HepG2 (cell line): ENCODE data around the gene ROBO3. TPM values are rescaled to one million over a fixed set of nuclear protein-coding genes. Genes with fewer than 3 reads are reported as not detected.

Experiments used
- ATAC-seq: fragments of 200-7000 bp; cut with Tn5 transposase; 3 replicates; pipeline ENCODE4 v1.9.1; 2020; ENCODE audit warnings: mild to moderate bottlenecking, moderate library complexity
- BruUV-seq: library from RNA; stranded (reverse); fragments of 400-500 nt; replicated peaks from 2 replicates; lab custom pipeline; 2021; lab: Mats Ljungman, UMichigan
- CTCF ChIA-PET: fragments of 300-600 bp; formaldehyde crosslinking; extraction: SDS; loops from one replicate; lab custom pipeline; 2021; ENCODE audit warnings: low total read pairs, inconsistent platforms, low intra/inter-chr PET ratio; lab: Yijun Ruan, JAX
- POLR2A ChIA-PET: fragments of 350-600 bp; sonication (Branson Sonifier 250); formaldehyde crosslinking; loops from one replicate; lab custom pipeline; 2020; ENCODE audit warnings: antibody characterized with exemption, inconsistent platforms; lab: Yijun Ruan, JAX
- DNase-seq: peaks from one replicate; pipeline ENCODE4 v3.0.0-alpha.2; 2015; ENCODE audit warnings: low spot score
- FAIRE-seq: peaks from 3 replicates; lab custom pipeline; 2011; peaks lifted over from hg19 to GRCh38; lab: Jason Lieb, UNC
- H2AFZ ChIP-seq: one replicate; pipeline ENCODE4 v1.6.1; 2011; ENCODE audit warnings: low read length, inconsistent platforms
- H3K27ac ChIP-seq: fragments of 300-600 bp; 3 replicates; pipeline ENCODE4 v1.8.0; 2011; ENCODE audit warnings: mixed run types, mild to moderate bottlenecking, mixed read lengths, low read length, inconsistent platforms; ENCODE audit not compliant: insufficient read depth; ENCODE audit errors: extremely low read length
- H3K27me3 ChIP-seq, 2 experiments: fragments of 200-600 bp in 1 of 2; 2 replicates in 1 of 2; 3 replicates in 1 of 2; pipeline versions ENCODE4 v1.6.0 to v1.8.0; 2011; ENCODE audit warnings: low read length in 2 of 2, mild to moderate bottlenecking in 2 of 2, moderate library complexity in 2 of 2, inconsistent platforms in 1 of 2; ENCODE audit not compliant: insufficient read depth in 2 of 2, control insufficient read depth in 1 of 2
- H3K36me3 ChIP-seq, 2 experiments: fragments of 200-600 bp in 1 of 2; replicated peaks in 1 of 2; 2 replicates in 1 of 2; 3 replicates in 1 of 2; pipeline versions ENCODE4 v1.5.1 to v1.8.0; 2011; ENCODE audit warnings: low read length in 2 of 2, inconsistent platforms in 1 of 2; ENCODE audit not compliant: insufficient read depth in 2 of 2, control insufficient read depth in 1 of 2
- H3K4me1 ChIP-seq: 2 replicates; pipeline ENCODE4 v1.5.1; 2012; ENCODE audit warnings: low read length, inconsistent platforms; ENCODE audit not compliant: insufficient read depth
- H3K4me2 ChIP-seq: 2 replicates; pipeline ENCODE4 v1.6.0; 2011; ENCODE audit warnings: low read depth, low read length, inconsistent platforms
- H3K4me3 ChIP-seq, 3 experiments: fragments of 200-600 bp in 1 of 3; sonication (generic), shearing (Covaris generic) in 1 of 3; replicated peaks in 1 of 3; 2 replicates each; pipeline ENCODE4 v1.5.1; 2011 to 2016; ENCODE audit warnings: low read length in 3 of 3, inconsistent platforms in 2 of 3, low read depth in 2 of 3, mild to moderate bottlenecking in 2 of 3, control low read depth in 1 of 3, mixed read lengths in 1 of 3; ENCODE audit not compliant: insufficient read depth in 1 of 3
- H3K79me2 ChIP-seq: one replicate; pipeline ENCODE4 v1.6.1; 2011; ENCODE audit warnings: low read length, inconsistent platforms; ENCODE audit not compliant: insufficient read depth
- H3K9ac ChIP-seq: 2 replicates; pipeline ENCODE4 v1.6.0; 2011; ENCODE audit warnings: mild to moderate bottlenecking, low read depth, low read length, inconsistent platforms; ENCODE audit not compliant: insufficient read depth
- H3K9me3 ChIP-seq: 2 replicates; pipeline ENCODE4 v1.5.1; 2012; ENCODE audit warnings: mild to moderate bottlenecking, low read length
- H4K20me1 ChIP-seq: 2 replicates; pipeline ENCODE4 v1.6.0; 2011; ENCODE audit warnings: inconsistent platforms, mild to moderate bottlenecking, low read length, moderate library complexity; ENCODE audit not compliant: insufficient read depth
- ETV5 ChIP-seq: IDR thresholded peaks from 2 replicates; pipeline ENCODE4 v1.6.1; 2018; ENCODE audit warnings: missing biosample characterization, missing genetic modification reagents, inconsistent platforms, borderline replicate concordance
- JUND ChIP-seq: sonication (generic); formaldehyde crosslinking; IDR thresholded peaks from 2 replicates; pipeline ENCODE4 v1.8.0; 2022; ENCODE audit warnings: mild to moderate bottlenecking, missing genetic modification reagents
- KLF15 ChIP-seq: sonication (generic); formaldehyde crosslinking; IDR thresholded peaks from 2 replicates; pipeline ENCODE4 v1.8.1; 2023; ENCODE audit warnings: borderline replicate concordance, mild to moderate bottlenecking, inconsistent platforms, missing genetic modification reagents, mixed read lengths
- MXD4 ChIP-seq: IDR thresholded peaks from 2 replicates; pipeline ENCODE4 v1.6.1; 2016; ENCODE audit warnings: mild to moderate bottlenecking, missing biosample characterization, missing genetic modification reagents
- MXI1 ChIP-seq: IDR thresholded peaks from 3 replicates; pipeline ENCODE4 v1.6.1; 2012; ENCODE audit warnings: low read depth, low read length, inconsistent platforms, borderline replicate concordance
- SMAD1 ChIP-seq: sonication (generic); formaldehyde crosslinking; IDR thresholded peaks from 2 replicates; pipeline ENCODE4 v1.4.0; 2020; ENCODE audit warnings: missing genetic modification reagents, low read depth, mild to moderate bottlenecking, borderline replicate concordance
- SNAPC2 ChIP-seq: sonication (generic); formaldehyde crosslinking; IDR thresholded peaks from 2 replicates; pipeline ENCODE4 v1.8.1; 2022; ENCODE audit warnings: mild to moderate bottlenecking, missing genetic modification reagents
- ZNF207 ChIP-seq: fragments of 450-650 bp; IDR thresholded peaks from 2 replicates; pipeline ENCODE4 v1.6.1; 2016; ENCODE audit warnings: antibody characterized with exemption, borderline replicate concordance
- ZNF234 ChIP-seq: sonication (generic); formaldehyde crosslinking; conservative IDR thresholded peaks from 2 replicates; pipeline ENCODE4 v1.5.1; 2020; ENCODE audit warnings: mild to moderate bottlenecking, missing genetic modification reagents
- ZNF331 ChIP-seq: sonication (generic); formaldehyde crosslinking; IDR thresholded peaks from 2 replicates; pipeline ENCODE4 v1.4.0; 2020; ENCODE audit warnings: missing genetic modification reagents
- ZNF546 ChIP-seq: sonication (generic); formaldehyde crosslinking; conservative IDR thresholded peaks from 2 replicates; pipeline ENCODE4 v1.8.1; 2023; ENCODE audit warnings: mild to moderate bottlenecking, missing genetic modification reagents
- ZNF605 ChIP-seq: sonication (generic); formaldehyde crosslinking; IDR thresholded peaks from 2 replicates; pipeline ENCODE4 v1.8.0; 2022; ENCODE audit warnings: mild to moderate bottlenecking, missing genetic modification reagents
- ZNF772 ChIP-seq: sonication (generic); formaldehyde crosslinking; IDR thresholded peaks from 2 replicates; pipeline ENCODE4 v1.5.0; 2020; ENCODE audit warnings: mild to moderate bottlenecking, missing genetic modification reagents
- ZSCAN29 ChIP-seq: sonication (generic); formaldehyde crosslinking; conservative IDR thresholded peaks from 2 replicates; pipeline ENCODE4 v1.4.0; 2020; ENCODE audit warnings: mild to moderate bottlenecking, missing genetic modification reagents
- WGBS: methylation state at CpG from one replicate; pipeline ENCODE4 v1.1.6; 2017; ENCODE audit warnings: low lambda C conversion rate; 5-methylcytosine and 5-hydroxymethylcytosine counted together
- in situ Hi-C: cut with HindIII; loops from 2 replicates; pipeline ENCODE4 v1.10.0; 2017; ENCODE audit warnings: low pct_unique_long_range_greater_than_20kb; ENCODE audit not compliant: extremely low pct_ligation_motif_present
- intact Hi-C: fragments of 100-400 bp; cut with micrococcal nuclease; formaldehyde crosslinking; loops from one replicate; pipeline ENCODE4 v1.10.0; 2022; ENCODE audit not compliant: unreplicated experiment
- polyA plus RNA-seq, 8 experiments: library from polyadenylated mRNA; depleted of rRNA in 3 of 8; stranded (reverse) in 7 of 8; unstranded in 1 of 8; fragments of >200 nt; fragmentation: Illumina TruSeq in 4 of 8; extraction: Trizol in 4 of 8; gene quantifications; 2 replicates each; pipeline versions ENCODE4 v1.2.1 to v1.2.3, GENCODE V29; 2011 to 2016; ENCODE audit warnings: low read depth in 4 of 8, missing spikeins in 1 of 8, mixed read lengths in 1 of 8; ENCODE audit not compliant: insufficient read depth in 1 of 8
- total RNA-seq, 5 experiments: library from RNA; depleted of rRNA; stranded (reverse); fragments of >200 nt; fragmentation: Illumina TruSeq; extraction: Trizol; gene quantifications; 2 replicates each; pipeline ENCODE4 v1.2.3, GENCODE V29; 2016; ENCODE audit warnings: low read depth in 1 of 5
- TF ChIP-seq, protein P1 (sequence below): sonication (generic); formaldehyde crosslinking; IDR thresholded peaks from 2 replicates; pipeline ENCODE4 v1.9.0; 2022; ENCODE audit warnings: low read depth, missing genetic modification reagents
- TF ChIP-seq, protein P2 (sequence below): sonication (generic); formaldehyde crosslinking; IDR thresholded peaks from 2 replicates; pipeline ENCODE4 v1.4.0; 2020; ENCODE audit warnings: missing genetic modification reagents, borderline replicate concordance

Gene ROBO3
- total and polyA plus RNA-seq, 2 of the 13 experiments (the other 11 are each of a cell fraction or from before 2014, with no cell fraction given): 0.07 to 2.4 TPM

- intact Hi-C loops: no loop called here
- no peak overlapping the region for H3K4me2 ChIP-seq
- no peak for FAIRE-seq
These were observed 27.7 kb downstream of the ROBO3 start for GRCh38 chr11:124892750-124893454.

More at GRCh38 chr11:124892750-124893454, 27.7 kb downstream of the ROBO3 start:
- Histone ChIP-seq H3K4me1 (peaks cover 36% of the 10 kb centered on the region), H3K4me3 (no peak overlapping the region), H3K36me3 (no peaks in the 10 kb centered on the region), H3K27me3 (peaks cover 0 to 49% of the 10 kb centered on the region in 2 experiments; a peak in 4 of 5 replicates), H3K27ac (no peak overlapping the region), H4K20me1 (no peaks in the 10 kb centered on the region), H3K79me2 (no peaks in the 10 kb centered on the region), H2AFZ (no peak overlapping the region), H3K9me3 (no peaks in the 10 kb centered on the region), H3K9ac (no peak overlapping the region)
- ChIA-PET POLR2A (no interaction called here), CTCF (no interaction called here)
- BruUV-seq: no TSS peak
- TF ChIP-seq MXI1 (no peak), ZNF546 (CRISPR knock-in tag) (no peak), ZNF207 (no peak), ETV5 (CRISPR knock-in tag) (no peak), MXD4 (CRISPR knock-in tag) (no peak), SMAD1 (CRISPR knock-in tag) (no peak), SNAPC2 (CRISPR knock-in tag) (no peak), ZNF234 (no peak), ZNF772 (CRISPR knock-in tag) (no peak), JUND (CRISPR knock-in tag) (no peak), ZSCAN29 (no peak), ZNF605 (CRISPR knock-in tag) (no peak), ZNF331 (CRISPR knock-in tag) (no peak), KLF15 (CRISPR knock-in tag) (no peak)
- TF ChIP-seq, protein P1, sequence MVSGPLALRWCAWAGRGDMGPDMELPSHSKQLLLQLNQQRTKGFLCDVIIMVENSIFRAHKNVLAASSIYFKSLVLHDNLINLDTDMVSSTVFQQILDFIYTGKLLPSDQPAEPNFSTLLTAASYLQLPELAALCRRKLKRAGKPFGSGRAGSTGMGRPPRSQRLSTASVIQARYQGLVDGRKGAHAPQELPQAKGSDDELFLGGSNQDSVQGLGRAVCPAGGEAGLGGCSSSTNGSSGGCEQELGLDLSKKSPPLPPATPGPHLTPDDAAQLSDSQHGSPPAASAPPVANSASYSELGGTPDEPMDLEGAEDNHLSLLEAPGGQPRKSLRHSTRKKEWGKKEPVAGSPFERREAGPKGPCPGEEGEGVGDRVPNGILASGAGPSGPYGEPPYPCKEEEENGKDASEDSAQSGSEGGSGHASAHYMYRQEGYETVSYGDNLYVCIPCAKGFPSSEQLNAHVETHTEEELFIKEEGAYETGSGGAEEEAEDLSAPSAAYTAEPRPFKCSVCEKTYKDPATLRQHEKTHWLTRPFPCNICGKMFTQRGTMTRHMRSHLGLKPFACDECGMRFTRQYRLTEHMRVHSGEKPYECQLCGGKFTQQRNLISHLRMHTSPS (CRISPR knock-in tag): no peak
- TF ChIP-seq, protein P2, sequence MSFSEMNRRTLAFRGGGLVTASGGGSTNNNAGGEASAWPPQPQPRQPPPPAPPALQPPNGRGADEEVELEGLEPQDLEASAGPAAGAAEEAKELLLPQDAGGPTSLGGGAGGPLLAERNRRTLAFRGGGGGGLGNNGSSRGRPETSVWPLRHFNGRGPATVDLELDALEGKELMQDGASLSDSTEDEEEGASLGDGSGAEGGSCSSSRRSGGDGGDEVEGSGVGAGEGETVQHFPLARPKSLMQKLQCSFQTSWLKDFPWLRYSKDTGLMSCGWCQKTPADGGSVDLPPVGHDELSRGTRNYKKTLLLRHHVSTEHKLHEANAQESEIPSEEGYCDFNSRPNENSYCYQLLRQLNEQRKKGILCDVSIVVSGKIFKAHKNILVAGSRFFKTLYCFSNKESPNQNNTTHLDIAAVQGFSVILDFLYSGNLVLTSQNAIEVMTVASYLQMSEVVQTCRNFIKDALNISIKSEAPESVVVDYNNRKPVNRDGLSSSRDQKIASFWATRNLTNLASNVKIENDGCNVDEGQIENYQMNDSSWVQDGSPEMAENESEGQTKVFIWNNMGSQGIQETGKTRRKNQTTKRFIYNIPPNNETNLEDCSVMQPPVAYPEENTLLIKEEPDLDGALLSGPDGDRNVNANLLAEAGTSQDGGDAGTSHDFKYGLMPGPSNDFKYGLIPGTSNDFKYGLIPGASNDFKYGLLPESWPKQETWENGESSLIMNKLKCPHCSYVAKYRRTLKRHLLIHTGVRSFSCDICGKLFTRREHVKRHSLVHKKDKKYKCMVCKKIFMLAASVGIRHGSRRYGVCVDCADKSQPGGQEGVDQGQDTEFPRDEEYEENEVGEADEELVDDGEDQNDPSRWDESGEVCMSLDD (CRISPR knock-in tag): no peak
- in situ Hi-C loops: no loop called here
- WGBS: 55% methylated on average over 9 of the region's 9 CpGs
- ATAC-seq: no peak
- no peak for DNase-seq
